Renal cortex interstitium (tissue), 11 donors: ENCODE results near the gene RRBP1. TPM values are rescaled to one million over a fixed set of nuclear protein-coding genes. Genes with fewer than 3 reads are reported as not detected.

Source experiments
- DNase-seq, 11 donors: peaks; one replicate each; pipeline ENCODE4 v3.0.0-alpha.2; 2013; ENCODE audit warnings: low read depth in 9 of 11, low spot score in 4 of 11; ENCODE audit errors: extremely low read depth in 1 of 11
- polyA plus RNA-seq, 3 donors: library from polyadenylated mRNA; unstranded; fragments of 120-200 nt; gene quantifications; one replicate each; pipeline ENCODE4 v1.2.1, GENCODE V29; 2013; ENCODE audit not compliant: insufficient read length in 3 of 3

The RRBP1 gene
- polyA plus RNA-seq, 3 donors, result 109 to 149 (median 118) TPM

DNA sequence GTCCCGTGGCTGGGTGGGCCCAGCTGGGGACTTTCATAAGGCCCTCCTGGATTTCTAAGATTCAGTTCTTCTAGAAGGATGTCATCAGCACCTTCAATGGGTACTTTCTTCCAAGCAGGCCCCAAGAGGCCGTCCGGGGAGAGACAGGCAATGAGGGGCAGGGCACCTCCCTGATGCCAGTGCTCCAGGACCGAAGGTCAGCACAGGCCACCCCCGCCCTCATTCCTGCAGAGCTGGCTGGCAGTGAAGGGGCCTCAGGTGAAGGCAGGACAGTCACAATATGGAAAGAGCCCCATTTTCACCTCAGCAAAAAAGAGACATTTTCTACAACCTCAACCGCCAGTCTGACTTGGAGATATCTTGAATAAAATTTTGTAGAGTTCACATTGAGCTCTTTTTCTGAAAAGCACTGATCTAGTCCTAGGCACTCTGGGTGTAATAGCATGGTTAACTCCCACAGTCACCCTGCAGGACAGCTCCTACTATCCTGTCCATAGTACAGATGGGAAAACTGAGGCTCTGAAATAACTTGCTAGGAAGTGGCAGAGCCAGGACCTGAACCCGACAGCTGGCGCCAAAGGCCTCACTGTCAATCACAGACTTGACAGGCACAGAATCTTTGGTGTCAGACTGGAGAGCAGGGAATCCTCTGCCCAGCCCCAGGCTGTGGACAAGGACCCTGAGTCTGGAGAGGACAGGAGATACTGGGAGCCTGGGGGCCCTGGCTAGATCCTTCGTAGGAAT, 50.3 kb downstream of the RRBP1 start:
- DNase-seq, result no peak

DNA sequence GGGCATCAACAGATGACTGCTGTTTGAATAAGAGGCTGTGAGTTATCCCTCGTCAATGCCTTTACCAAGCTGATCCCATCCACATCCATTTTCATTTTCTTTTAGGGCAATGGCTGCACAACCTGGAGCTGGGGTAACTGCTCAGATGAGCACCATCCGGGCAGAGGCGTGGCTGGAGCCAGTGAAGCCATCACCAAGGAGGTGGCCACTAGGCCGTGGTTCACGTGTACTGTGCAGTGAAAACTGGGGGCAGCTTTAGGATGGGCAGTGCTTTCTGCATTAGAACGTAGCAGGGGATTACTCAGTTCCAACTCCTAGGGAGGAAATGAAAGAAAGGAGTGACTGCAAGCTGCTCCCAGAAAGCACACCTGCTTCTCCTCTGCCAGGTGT, 51.2 kb downstream of the RRBP1 start:
- no peak for DNase-seq

DNA sequence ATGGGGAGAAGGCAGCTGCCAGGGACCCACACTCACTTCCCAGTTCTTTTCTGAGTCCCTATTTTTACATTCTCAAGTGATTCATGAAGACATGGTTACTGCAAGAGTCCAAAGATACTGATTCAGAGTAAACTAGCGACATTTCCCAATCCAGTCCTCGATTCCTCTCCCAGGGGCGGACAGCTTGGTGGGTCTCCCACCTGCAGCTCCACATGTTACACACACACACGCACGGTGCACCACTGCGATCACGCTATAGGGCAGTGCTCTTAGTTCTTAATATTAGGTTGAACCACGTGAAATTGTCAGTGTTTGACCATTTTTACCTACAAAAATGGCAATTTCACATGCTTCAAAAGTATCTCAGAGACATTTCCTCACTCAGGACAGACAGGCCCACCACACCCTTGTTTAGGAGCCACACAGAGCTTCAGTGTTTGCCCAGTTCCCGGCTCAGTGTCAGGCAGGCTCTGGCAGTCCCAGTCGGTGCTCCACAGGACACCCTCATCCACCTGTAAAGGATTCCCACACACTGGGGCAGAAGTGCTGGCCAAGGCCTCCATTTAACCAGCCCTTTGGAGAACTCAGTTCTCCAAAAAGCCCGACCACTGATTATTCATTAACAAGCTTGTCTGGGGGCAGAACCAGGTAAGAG, 51.8 kb downstream of the RRBP1 start:
- no peak for DNase-seq

DNA sequence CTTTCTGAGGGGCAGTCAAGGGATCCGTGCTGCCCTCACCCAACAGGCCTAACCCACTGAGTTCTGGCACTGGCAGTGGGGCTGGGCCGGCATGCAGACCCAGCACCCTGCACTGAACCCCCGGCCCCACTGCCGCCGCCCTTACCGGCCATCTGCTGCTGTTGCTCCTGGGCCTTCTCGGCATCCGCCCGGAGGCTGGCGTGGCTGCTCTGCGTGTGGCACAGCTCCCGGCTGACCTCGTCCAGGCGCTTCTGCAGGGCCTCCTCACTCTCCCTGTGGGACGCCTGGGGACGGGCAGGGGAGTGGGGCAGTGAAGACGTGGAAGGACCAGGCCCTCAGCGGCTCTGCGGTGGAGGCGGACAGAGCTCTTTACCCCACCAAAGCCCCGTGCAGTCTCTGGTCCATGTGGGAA, 52.4 kb downstream of the RRBP1 start:
- DNase-seq, result no peak

DNA sequence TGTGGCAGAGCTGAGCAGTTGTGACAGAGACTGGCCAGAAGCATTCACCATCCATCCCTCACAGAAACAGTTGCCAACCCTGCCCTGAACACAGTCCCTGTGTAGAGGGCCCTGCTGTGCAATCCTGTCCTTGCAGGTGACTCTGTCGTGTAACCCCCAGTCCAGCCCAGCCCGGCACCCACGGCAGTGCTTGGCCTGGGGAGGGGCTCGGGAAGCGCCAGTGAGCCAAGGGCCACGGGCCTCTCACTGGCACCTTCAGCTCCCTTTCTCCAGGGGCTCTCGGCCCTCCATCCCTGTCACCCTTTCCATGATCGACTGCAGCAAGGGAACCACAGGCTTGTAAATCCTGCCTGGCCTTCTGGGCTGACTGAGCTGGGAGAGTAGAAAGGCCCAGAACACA, 53.0 kb downstream of the RRBP1 start:
- no peak for DNase-seq

DNA sequence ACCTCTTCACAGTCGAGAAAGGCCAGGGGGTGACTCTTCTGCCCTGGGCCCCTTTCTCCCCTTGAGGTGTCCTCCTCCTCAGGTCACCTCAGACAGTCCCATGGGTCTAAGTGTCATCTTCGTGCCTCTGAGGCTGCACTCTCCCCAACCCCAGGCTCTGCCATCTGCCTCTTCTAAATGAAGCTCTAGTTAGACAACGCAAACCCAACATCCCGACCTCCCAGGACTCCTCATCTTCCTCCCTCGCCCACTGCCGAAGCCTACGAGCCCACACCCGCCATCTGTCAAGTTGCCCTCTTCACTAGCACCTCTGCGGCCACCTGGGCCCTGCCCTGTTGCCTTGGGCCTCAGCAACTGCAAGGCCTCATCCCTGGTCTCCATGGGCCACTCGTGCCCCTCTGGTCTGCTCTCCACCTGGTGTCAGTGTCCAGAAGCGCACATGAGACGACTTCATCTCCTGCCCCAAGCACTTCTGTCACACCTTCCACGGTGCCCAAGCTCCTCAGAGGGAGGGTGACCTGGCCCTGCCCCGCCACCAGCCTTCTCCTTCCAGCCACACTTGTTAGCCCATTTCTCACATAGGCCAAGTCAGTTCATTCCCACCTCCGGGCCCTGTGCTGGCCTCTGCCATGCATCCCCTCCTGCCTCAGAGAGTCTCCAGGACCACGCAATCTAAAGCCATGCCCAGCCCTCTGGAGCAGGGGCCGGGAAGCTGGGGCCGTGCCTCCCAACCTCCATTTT, 53.8 kb downstream of the RRBP1 start:
- DNase-seq, result no peak

DNA sequence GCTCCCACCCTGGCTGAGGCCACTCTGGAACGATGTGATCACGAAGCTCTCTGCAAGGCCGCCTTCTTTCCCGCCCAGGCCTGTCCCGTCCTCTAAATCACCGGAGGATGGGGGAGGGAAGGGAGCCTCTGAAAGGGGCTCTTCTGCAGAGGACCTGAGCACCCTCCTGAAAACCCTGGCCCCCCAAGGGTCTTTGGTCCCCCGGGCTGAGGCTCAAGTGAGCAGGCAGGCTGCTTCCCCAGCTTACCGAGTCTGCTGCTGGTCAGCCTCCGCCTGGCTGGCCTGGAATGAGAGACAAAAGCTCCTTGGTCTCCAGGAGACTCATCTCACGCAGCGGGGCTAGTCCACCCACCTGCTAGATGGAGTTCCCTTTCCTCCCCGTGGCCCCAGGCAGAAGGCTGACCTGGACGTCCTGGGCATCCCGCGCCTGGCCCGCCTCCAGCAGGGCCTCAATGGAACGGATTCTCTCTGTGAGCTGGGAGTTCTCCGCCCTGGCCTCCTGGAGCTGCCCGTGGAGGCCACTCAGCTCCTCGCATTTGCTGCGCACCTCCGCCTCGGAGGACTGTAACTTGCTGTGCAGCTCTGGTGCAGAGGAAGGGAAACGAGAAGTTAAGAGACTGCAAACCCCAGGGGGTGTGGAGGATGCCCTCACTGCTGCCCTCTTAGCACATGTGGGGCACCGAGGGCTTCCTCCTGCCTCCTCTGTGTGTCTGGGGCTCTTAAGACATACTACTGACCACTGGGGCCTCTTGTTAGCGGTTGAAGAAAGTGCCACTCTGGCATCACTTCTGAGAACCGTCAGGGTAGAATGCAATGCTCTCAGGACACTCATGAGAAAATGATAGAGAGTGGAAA, 54.7 kb downstream of the RRBP1 start:
- no peak for DNase-seq

DNA sequence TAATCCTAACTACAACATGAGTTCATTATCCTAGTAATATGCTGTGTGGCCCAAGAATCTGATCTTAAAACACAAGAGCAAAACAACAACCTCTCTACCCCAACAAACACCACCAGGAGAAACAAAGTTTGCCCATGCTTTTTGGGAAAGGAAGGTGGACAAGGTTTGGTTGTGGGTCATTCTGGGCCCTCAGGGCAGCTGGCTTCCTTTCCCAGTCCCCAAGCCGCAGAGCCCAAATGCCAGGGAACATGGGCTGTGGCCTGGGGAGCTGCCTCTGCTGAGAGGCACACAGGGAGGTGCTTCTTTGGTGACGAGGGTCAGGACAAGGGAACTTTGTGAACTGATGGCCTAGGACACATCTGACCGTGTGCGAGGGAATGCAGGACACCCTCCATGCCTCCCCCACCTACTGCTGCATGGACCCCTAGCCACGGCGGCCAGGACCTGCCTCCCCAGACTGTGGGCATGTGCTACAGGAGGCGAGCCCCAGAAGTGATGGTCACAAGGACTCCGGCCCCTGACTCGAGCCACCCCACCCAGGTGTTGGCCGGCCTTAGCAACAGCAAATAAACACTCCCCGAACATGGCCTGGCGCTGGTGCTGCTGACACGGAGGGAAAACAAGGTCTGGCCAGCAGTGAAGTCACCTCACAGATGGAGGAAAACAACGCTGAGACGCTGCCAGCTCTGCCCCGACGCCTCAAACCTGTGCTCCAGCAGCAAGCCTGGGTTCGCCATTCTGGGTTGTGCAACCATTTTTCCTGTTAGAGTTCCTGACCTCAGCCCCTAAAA, 55.6 kb downstream of the RRBP1 start:
- no peak for DNase-seq

DNA sequence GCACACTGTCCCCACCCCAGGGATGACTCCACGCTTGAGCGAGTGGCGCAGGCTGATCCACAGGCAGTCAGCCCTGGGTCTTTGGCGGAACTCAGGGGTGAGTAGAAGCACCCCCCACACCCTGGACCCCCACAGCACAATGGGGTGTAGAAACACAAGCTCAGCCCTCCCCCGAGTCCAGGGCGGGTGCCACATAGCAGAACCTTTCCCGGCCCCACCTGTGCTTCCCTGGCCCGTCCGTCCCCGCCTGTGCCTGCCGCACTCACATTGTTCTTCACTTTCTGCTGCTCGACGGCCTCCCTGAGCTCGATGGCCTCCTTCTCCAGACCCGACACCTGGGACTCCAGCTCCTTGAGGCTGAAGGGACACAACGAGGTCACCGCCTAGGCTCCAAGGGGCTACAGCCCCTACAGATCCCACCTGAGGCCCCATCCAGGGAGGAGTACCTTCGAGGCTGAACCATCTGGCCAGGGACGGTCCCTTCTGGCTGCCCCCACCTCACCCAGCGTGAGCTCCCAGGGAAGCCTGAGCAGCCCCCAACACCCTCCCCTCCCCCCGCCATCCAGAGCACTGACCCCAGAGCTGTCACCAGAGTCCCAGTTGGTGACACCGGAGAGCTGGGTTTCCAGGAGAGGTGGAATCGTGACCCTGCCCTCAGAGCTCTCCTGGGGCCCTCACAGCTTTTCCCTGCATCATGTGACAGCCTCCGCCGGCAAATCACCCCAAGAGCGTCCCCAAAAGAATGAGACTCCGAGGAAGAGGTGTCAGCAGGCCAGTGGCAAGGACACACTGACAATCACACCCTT, 56.6 kb downstream of the RRBP1 start:
- DNase-seq, result no peak

DNA sequence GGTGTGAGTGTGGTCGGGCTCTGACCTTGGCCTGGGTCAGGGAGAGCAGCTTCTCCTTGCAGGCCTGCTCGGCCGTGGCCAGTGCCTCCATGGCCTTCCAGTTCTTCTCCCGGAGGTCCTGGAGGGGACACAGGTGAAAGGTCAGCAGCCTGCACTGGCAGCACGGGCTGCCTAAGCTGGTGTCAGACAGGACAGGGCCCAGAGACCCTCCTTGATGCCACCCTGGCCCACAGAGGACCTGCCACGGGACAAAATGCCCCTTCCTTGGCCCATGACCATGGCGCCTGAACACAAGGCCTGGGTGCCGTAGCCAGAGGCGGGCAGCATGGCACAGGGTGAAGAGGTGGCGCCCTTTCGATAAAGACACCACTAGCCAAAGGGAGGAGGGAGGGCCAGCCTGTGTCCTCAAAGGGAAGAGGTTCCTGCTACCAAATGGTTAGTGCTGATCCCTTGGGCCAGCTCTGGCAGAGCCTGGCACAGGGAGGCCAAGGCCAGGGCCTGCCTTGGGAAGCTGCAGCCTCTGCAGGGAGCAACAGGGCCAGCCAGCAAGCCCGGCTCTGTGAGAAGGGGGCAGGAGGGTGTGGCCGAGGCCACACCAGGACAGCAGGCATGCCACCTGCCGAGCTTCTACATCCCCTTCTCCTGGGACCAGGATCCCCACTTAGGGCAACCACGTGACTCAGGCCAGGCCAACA, 57.3 kb downstream of the RRBP1 start:
- DNase-seq, result no peak

DNA sequence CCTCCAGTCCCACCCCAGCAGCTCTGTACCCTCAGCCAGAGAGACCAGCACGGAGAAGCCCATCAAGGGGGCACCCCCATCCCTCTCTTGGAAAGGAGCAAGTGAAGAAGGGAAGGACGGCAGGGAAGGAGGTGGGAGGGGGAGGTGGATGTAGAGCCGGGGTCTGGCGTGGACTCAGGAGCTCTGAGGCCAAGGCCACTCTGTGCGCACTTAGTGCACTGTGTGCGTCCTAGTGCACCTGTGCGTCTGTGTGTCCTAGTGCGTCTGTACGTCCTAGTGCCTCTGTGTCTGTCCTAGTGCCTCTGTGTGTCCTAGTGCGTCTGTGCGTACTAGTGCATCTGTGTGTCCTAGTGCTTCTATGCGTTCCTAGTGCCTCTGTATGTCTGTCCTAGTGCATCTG, 58.0 kb downstream of the RRBP1 start:
- no peak for DNase-seq

DNA sequence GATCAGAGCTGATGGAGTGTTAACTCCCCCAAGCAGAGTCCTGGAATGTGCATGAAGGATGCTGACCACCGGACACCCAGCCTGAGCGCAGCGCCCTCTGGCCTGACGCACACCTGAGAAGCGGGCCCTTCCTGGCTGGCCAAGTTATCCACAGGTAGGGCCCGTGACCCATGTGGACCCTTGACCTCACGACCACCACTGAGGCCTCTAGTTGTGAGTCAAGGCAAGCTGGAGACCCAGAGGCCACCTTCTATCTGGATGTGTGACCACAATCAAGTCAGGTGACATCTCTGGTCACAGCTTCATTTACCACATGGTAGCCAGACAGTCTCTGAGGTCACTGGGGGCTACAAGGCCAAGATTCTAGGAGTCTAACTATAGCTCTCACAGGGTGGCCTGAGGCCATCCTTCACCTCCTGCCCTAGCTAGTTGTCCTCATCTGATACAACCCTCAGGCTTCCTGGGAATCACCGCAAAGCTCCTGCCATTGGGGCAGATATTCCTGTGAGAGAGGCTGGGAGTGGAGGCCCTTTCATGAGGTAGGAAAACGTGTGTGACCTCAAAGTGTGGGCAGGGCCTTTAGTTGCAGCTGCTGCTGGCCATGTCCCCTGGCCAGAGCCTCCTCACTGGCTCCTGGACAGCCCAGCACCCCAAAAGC, 59.1 kb downstream of the RRBP1 start:
- DNase-seq, result no peak

DNA sequence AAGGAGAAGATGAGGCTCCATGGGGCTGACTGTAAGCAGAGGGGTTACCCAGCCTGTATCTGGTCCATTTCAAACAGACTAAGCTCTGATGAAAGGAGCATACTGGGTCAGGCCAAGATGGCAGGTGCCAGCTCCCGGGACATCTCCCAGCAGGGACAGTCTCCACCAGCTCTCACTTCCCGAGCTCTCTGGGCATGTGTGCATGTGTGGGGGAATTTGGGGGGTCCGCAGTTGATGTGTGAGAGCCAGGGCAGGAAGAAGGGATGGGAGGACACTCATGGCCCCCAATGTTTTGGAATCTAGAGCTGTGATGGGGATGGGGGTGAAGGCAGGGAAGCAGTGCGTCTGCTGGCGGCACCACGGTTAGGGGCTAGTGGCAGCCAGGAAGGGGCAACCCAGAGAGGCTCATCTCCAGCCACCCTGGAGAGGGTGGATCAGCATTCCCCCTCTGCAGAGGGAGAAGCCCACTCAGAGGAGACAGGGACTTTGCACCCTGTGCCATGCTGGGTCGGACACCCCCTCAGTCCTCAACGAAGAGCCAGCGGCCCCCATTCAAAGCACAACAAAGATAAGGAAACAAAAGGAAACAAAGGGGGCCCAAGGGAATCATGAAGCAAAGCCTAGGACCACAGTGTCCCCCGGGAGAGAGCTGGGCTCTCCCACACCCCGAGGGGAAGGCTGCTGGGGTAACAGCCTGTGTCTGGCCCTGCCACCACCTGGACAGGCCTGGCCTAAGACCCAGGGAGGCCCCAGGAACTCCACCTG, 59.8 kb downstream of the RRBP1 start:
- DNase-seq, result no peak

DNA sequence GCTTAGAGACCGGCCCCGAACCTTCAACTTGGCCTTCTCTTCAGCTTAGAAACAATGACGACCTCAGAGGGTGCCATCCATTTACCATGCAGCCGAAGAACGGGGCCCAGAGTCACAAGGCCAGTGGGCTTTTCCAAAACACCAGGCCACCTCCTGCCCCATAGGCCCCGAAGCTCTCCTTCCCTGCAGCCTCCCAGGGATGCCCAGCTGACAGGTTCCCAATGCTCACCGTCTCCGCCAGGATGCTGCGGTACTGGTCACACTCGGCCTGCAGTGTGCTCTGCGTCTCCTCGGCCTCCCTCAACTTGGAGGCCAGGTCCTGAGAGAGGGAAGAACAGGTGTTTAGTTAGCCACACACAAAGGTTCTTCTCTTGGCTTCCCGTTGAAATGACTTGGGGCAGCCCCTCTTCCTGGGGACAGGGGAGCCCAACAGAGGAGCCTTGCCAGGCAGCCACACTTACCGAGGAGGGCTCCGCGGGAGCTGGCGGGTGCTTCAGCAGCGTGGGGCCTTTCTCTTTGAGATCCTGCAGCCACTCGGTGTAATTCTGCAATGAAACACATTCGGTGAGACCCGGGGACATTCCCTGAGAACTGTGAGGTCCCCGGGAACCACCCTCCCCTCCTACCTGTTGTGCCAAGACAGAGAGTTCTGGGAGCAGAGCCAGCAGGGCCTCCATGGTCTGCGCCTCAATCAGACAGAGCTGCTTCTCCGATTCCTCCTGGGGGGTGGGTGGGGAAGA, 60.6 kb downstream of the RRBP1 start:
- DNase-seq, result no peak
